CD4-positive, alpha-beta T cell treated with Interleukin-15 for 1 hour (primary cell): ENCODE results near the gene CD2.

Experiments
- DNase-seq: peaks from one replicate; pipeline ENCODE4 v3.0.0-alpha.2; 2020

The CD2 gene

DNA sequence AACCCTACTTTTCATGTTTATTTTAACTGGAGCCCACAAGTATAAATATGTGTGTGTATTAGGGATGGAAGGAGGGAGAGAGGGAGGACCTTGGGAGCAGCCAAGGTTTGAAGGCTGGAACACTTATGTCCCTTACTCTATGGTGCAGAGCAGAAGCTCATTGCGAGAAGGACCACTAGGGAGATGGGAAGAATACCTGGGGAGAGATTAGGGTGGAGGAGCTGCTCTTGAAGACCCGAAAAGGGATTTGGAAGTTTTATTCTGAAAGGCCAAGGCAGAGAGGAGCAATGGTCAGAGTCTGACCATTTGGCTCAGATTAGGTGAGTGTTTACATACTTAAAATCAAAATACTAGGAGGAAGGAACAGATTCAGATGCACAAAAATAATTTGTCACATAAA lies 8.1 kb downstream of the CD2 start:
- DNase-seq, result no peak

- no peak for DNase-seq
Measured at GRCh38 chr1:116762781-116763115, 8.5 kb downstream of the CD2 start.

DNA sequence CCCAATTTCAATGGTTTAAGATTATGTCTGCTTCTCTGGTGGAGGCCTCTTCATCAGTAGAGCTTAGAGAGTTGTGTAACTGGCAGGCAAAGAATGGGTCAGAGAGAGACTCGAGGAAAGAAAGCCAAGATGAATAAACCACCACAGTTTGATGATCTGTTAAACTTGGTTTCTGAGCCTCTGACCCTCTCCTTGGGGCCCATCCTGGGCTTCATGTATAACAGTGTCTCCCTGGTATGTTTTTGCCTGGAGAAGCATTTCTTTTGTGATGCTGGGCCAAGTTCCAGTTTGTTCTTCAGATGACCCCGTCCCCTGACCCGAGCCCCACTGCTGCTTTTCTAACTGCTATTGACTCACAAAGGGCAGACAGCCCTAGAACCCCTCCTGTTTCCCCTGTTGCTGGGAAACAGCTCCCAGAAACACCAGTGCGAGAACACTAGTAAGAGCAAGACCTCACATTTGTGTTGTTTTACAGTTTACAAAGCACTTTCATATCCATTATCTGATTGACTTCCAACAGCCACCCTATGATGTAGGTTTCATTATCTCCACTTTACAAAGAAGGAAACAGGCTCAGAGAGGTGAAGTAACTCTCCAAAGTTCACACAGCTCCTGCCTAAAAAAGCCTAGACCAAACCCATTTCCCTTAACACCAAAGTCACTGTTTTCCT lies 9.0 kb downstream of the CD2 start:
- DNase-seq, result peak; percentile 65

- peak; percentile 37 for DNase-seq
Measured at GRCh38 chr1:116763787-116764465, 9.7 kb downstream of the CD2 start.

DNA sequence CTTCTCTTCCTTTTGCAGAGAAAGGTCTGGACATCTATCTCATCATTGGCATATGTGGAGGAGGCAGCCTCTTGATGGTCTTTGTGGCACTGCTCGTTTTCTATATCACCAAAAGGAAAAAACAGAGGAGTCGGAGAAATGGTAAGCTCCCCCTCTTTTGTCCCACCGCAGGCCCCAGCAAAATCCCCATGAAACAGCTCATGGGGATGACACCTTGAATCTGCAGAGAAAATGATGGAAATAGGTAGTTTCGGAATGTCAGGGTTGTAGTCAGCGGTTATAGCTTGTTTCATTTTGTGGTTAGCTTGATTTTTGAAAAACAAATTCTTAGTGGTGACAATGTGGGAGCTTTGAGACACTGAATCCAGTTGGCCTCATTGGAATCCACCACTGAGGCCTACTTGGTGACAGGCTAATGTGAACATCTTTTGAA lies 10.3 kb downstream of the CD2 start:
- DNase-seq, result peak; percentile 40

- no peak for DNase-seq
Measured at GRCh38 chr1:116764906-116765862, 11.0 kb downstream of the CD2 start.

DNA sequence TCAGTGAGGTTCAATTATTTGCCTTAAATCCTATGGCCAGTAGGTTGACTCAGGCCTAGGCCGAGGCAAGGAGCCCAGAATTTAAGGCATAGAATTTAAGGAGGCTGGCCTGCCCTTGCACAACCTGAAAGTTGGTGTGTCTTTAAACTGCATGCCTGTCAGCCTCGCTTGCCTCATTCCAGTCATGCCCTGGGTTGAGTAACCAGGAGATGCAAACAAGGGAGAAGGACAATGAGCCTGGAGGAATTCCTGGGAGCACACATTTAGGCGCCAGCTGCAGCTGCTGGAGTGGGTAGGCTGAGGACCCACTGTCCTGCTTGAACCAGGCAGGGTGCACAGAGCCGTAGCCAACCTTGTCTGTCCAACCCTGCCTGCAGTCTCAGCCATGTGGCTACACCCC lies 11.7 kb downstream of the CD2 start:
- DNase-seq, result no peak

DNA sequence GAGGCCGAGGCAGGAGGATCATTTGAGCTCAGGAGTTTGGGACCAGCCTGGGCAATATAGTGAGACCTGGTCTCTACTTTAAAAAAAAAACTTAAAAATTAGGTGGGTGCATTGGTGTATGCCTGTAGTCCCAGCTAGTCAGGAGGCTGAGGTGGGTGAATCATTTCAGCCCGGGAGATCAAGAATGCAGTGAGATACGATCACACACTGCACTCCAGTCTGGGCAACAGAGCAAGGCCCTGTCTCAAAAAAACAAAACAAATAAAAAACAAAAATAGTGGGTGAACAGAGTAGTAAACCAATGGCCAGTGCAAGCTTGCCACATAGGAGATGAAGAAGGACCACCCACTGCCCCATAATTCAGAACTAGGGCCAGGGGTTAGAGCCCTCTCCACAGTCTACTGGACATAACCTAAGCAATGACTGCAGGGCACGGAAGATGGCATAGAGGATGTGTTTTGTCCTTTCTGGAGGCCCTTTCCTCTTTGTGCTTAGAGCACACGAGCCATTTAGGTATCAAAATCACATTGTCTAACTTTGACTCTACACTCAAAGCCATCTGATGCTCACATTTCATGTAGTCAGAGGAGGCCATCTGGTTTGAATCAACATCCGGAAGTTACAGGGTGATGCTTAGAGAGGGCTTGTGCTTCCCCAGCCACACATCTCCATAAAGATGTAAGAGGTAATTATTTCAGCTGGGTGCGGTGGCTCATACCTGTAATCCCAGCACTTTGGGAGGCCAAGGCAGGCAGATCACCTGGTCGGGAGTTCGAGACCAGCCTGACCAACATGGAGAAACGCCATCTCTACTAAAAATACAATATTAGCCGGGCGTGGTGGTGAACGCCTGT lies 12.6 kb downstream of the CD2 start:
- DNase-seq, result peak; percentile 32

DNA sequence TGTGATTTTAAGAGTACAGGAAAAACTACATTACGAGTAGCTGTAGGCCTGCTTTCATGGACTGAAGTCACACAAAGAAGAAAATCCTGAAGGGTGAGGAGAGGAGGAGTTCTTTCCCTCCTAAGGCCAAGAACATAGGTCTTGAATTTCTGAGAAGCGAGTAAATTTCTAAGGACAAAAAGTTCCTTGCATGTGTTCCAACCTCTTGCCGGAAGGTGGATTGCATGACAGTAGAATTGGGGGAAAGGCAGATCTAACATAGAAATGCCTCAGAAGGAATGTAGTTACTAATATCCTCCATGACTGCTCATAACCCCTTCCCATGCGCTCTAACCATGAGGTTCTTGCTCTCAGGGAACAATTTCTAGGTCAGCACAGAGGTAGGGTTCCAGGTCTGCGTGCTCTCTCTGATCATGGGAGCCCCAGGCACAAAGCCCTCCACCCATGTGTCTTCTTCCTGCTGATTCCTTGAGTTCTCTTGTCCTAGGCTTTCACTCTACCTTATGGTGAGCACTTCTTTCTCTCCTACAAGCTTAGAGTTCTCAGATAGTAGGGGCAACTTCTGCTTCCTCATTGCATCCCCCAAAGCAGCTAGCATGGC lies 13.7 kb downstream of the CD2 start:
- DNase-seq, result no peak

- no peak for DNase-seq
Measured at GRCh38 chr1:116768416-116769103, 14.3 kb downstream of the CD2 start.

DNA sequence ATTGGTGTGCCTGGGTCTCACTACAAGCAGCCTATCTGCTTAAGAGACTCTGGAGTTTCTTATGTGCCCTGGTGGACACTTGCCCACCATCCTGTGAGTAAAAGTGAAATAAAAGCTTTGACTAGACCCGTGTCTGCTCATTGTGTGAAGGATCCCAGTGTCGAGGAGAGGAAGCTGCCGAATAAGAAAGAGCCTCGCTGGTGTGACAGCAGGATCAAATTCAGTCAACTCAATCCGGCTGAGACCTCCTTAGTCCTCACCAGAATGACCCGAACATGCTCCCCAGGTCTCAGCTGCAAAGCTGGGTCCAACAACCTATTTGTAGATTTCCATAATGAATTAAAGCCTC lies 14.8 kb downstream of the CD2 start:
- DNase-seq, result no peak

DNA sequence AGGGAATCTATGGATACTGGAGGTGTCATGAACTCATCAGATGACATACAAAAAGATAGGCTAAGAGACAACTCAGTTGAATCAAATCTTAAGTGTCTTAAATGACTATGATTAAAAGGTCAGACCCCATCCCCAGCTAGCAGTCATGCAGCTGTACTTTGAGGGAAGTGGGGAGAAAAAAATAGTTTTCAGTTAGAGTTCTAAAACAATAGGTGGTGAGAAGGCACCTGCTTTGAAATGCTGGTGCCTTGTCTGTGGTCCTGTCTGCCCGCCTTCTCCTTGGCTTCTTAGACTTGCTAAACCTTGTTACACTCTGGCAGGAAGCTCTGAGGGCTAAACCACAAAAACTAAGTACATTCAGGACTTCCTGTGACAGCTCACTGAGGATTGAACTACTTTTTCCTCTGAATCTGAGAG lies 15.3 kb downstream of the CD2 start:
- DNase-seq, result peak; percentile 81

DNA sequence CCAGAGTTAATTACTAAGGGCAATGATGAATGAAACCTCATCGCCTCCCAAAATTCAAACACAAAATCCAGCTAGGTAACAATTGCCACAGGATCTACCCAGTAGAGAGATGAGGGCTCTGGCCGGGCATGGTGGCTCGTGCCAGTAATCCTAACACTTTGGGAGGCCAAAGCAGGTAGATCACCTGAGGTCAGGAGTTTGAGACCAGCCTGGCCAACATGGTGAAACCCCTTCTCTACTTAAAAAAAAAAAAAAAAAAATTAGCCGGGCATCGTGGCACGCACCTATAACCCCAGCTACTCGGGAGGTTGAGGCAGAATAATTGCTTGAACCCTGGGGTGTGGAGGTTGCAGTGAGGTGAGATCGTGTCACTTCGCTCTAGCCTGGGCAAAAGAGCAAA lies 15.8 kb downstream of the CD2 start:
- no peak for DNase-seq

DNA sequence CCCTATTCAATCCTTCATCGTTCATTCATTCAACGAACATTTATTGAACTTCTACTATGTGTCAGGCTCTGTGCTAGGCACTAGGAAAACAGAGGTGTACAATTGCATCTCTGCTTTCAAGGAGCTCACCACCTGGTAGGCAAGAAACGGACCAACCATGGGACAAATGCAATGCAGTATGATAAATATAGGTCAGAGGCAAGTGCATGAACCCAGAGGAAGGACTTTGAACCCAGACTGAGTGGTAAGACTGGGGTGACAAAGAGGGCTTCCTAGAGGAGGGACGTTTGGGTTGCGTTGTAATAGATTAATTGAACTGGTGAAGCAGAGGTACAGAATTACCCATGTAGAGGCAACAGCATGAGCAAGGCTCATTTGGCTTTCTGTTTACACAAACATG lies 16.4 kb downstream of the CD2 start:
- no peak for DNase-seq

GRCh38 chr1:116771997-116772647 lies 17.9 kb downstream of the CD2 start:
- DNase-seq, result no peak

- no peak for DNase-seq
Measured at GRCh38 chr1:116772648-116773045, 18.4 kb downstream of the CD2 start.

DNA sequence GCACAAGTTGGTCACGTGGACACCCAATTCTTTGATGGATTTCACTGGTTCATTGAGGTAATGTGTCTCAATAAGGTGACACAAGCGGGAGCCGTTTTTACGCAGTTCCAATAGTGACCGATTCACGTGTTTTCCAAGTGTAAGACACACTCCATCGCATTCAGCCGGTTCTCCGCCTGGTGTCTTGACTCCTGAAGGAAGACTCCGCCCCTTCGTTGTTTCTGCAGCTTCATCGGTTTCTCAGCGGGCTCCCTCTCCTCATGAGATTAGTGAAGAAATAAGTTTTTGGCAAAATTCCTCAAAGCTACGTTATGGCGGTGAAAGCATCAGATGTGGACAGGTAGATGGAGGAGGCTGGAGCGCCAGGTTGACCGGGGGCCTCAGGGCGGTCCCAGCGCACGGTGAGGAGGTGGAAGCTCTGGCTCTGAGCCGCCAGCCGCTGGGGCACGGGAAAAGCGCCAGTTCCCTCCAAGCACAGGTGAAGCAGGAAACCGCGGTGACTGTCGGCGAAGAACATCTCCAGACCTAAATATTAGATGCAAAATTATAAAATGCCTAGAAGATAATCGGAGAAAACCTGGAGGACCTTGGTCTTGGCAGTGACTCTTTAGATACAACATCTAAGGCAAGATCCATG lies 21.0 kb downstream of the CD2 start:
- DNase-seq, result no peak

DNA sequence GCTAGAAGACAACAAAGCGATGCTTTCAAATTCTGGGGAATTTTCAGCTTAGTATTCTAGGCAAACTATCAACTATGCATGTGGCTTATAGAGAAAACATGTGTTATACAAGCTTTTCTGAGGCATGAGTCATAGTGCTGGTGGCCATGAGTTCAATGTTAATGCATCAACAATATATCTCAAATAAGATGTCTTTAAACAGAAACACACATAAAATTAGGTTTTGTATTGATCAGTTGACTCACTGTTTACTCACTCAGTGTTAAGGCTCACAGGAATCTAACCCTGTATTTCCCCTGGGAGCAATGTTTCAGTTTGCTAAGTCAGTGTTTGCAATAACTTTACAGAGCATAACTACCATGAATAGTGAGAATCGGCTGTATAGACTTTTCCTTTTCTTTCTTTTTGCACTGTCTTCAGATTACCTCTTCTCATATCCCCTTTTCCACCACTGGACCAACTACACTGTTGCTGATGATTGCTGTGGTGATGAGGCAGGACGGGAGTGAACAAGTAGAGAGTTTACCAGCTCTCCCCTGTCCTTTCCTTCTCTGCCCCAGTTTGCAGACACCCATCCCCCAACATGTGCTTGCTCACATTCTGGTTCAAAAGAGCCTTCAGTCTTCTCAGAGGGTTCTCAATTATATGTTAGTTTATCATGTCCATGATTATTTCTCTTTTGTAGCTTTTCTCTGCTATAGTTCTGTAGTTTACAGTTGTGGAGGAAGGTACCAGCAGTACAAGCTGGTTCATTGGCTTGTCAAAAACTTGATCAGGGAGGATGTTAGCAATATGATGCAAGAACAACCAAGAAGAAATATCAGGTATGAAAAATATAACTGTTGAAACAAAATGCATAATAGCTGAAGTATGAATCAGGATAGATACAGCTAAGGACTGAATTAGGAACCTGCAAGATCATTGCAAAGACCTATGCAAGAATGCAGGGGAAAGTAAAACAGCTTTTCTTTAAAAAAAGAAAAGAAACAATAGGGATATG lies 23.9 kb downstream of the CD2 start:
- no peak for DNase-seq

- DNase-seq, result no peak
Measured at GRCh38 chr1:116781034-116781433, 26.8 kb downstream of the CD2 start.
